NB4 (cell line): ENCODE measurements around the gene KRTDAP.

Source experiments
- CTCF ChIP-seq: IDR thresholded peaks from one replicate; pipeline ENCODE4 v1.5.1; 2012; ENCODE audit warnings: low read depth, low read length
- POLR2A ChIP-seq: IDR thresholded peaks from 2 replicates; pipeline ENCODE4 v1.6.1; 2011; ENCODE audit warnings: mild to moderate bottlenecking; ENCODE audit not compliant: insufficient read length; ENCODE audit errors: extremely low read depth

- TF ChIP-seq POLR2A, result no peak
- no peak for TF ChIP-seq CTCF
Measured at GRCh38 chr19:35500611-35501010, 10.3 kb upstream of the KRTDAP start.
